HG02588 (cell line): ENCODE results near the gene CCDC89.
"Not testable (repeated sequence)": the region's sequence is repeated elsewhere in the genome, so short reads cannot be mapped to it uniquely, and the experiment has no call there.

ENCODE experiments used
- ATAC-seq: cut with Tn5 transposase; IDR thresholded peaks from one replicate; pipeline ENCODE4 v1.9.1; 2021; ENCODE audit warnings: mild to moderate bottlenecking, moderate library complexity; ENCODE audit not compliant: unreplicated experiment

The CCDC89 gene

DNA sequence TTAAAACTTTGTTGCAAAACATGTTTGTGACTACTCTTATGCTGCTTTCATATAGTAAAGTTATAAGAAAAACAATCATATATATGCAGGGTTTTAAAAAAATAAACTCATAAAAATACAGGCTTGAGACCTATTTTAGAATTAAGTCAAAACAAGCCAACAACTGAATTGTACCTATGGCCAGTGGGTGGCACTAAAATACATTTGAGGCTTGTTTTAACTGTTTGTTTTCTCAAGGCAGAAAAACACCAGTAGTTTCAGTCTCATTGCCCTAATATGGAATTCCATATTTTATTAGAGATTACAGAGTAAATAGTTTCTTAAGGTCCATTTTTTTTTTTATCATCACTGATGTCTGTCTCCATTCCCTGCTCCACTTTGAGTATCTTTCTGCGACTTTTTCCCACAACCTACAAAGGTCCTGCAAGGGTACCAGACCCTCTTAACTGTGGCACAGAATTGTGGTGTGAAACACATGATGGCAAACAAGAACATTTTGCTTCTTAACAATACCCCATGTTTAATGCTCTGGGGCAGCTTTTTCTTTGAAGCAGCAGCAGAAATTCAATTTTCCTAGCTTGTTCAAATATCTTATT, 8.5 kb upstream of the CCDC89 start:
- no peak for ATAC-seq

DNA sequence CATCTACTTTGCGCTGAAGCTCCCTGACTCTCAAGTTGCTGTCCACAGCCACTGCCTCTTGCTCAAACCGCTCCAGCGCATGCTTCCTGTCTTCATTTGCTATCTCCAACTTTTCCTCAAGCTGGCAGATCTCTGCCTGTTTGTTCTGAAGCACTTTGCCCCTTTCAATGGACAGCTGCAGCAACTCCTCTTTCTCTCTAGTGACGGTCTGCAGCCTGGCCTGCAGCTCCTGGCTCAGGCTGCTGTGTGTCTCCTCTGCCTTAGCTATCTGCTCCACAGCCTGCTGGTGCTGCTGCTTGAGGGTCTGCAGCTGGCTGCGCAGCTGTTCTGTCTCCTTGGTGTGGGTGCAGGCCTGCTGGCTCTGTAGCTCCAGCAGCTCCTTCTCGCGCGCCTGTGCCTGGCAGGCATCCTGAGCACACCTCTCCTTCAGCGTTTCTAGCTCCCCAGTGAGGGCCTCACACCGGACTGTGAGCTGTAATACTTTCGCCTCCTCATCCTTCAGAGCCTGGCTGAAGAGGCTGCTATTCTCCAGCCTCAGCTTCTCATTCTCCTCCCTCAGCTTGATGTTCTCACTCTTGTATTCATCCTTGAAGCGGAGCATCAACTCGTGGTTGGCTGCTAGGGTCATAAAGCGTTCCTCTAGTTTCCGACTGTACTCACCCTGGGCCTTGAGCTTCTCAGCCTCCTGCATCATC, 723 bp downstream of the CCDC89 start:
- no peak for ATAC-seq

DNA sequence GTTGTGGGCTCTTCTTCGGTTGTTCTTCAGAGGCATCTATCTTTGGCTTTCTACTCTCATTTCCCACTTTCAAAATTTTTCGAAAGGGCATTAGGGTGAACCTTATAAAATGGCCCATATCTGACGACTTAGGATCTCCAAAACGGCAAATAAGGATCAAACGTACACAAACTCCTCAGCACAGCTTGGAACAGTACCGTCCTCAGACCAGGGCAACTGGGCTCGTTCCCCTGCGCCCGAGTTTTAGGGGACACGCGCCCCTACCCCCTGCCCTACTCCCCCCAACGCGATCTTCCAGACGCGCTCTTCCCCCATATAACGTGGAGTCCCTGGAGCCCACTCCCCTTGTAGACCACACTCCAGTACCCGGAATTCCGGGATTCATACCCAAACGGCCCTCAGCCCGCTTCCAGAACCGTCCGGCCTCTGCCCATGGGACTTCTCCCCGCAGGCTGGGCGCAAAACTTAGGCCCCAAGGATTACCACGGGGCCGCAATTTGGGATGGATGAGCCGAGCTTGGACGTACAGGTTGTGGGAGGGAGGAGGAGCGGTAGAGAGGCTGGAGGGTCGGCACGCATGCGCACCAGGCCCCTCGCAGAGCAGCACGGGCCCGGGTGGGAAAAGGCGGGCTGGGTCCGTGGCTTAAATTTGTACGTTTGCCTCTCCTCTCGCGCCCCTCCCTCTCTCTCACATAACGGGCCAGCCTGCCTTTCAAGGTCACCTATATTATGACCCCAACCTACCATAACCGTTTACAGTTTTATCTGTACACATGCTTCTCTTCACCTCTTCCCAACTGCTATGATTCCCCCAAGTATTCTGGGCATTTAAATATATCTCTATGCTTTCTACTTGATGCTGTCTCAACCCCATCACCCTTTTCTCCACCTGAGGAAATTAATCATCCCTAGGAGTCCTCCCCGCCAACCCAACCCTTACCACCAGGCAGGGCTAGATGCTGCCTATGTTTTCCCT, 3.4 kb downstream of the CCDC89 start:
- peak; percentile 89 for ATAC-seq

DNA sequence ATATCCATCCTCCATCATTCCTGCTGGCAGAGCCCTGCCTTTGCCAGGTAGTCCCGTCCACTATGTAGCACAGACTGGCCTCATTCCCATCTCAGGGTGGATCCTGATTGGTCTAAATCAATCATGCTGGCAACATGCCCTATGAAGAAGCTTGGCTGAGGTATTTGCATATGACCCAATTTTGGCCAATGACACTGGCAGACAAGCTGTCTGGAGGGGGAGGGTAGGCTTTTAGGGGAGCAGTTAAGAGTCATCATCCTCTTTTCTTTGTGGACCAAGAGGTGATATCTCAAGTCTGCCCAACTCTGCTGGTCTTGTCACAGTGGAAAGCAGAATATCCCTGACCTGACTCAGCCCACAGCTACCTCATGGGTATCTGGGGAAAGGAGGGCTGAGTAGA, 5.1 kb downstream of the CCDC89 start:
- no peak for ATAC-seq

DNA sequence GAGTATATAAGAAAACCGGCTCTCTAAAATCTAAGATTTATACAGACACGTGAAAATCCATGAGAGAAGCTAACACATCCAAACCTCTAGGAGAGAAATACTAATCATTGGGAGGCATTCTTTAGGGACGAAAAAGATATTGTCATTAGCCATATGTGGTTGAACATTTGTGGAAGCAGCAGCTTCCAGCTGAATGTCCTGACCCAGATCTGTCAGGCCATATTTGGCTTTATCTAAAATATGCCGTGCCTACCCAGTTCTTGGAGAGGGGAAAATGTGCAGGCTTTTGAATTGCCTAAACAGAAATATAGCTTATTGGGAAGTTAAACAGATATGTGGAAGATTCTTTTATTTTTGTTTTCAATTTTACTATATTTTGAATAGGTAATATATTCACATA, 6.4 kb downstream of the CCDC89 start:
- no peak for ATAC-seq

DNA sequence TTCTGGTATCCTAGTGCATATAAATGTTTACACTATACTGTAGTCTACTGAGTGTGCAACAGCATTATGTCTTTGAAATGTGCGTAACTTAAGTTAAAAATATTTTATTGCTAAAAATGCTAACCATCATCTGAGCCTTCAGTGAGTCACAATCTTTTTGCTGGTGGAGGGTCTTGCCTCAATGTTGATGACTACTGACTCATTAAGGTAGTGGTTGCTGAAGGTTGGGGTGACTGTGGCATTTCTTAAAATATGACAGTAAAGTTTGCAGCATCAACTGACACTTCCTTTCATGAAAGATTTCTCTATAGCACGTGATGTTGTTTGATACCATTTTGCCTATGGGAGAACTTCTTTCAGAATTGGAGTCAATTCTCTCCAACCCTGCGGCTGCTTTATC, 12.6 kb downstream of the CCDC89 start:
- ATAC-seq = no peak

DNA sequence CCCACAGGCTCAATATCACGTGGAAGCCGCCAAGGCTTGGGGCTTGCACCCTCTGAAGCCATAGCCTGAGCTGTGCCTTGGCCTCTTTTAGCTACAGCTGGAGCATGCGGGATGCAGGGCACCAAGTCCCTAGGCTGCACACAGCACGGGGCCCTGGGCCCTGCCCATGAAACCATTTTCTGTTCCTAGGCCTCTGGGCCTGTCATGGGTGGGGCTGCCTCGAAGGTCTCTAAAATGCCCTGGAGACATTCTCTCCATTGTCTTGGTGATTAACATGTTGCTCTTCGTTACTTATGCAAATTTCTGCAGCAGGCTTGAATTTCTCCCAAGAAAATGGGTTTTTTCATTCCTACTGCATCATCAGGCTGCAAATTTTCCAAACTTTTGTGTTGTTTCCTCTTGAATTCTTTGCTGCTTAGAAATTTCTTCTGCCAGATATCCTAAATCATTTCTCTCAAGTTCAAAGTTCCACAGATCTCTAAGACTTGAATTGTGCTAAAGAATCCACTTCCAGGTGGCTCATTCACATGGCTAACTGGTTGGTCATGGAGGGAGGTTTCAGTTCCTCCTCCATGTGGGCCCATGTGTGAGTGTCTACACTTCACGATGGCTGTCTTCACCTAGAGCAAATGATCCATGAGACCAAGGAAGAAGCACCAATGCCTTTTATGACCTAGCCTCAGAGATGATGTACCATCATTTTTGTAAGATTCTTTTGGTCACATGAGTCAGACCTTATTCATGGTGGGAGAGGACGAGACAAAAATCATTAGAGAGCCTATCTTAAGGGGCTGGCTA, 13.7 kb downstream of the CCDC89 start:
- ATAC-seq = no peak

DNA sequence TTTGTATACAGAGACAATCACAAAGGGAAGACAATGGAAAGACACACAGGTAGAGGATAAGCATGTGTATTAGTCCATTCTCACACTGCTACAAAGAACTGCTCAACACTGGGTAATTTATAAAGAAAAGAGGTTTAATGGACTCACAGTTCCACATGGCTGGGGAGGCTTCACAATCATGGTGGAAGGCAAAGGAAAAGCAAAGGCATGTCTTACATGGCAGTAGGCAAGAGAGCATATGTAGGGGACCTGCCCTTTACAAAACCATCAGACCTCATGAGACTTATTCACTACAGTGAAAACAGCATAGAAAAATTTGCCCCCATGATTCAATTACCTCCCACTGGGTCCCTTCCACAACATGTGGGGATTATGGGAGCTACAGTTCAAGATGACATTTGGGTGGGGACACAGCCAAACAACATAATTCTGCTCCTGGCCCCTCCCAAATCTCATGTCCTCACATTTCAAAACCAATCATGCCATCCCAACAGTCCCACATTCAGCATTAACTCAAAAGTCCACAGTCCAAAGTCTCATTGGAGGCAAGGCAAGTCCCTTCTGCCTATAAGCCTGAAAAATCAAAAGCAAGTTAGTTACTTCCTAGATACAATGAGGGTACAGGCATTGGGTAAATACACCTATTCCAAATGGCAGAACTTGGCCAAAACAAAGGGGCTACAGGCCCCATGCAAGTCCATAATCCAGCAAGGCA, 14.9 kb downstream of the CCDC89 start:
- ATAC-seq = not testable (repeated sequence)

DNA sequence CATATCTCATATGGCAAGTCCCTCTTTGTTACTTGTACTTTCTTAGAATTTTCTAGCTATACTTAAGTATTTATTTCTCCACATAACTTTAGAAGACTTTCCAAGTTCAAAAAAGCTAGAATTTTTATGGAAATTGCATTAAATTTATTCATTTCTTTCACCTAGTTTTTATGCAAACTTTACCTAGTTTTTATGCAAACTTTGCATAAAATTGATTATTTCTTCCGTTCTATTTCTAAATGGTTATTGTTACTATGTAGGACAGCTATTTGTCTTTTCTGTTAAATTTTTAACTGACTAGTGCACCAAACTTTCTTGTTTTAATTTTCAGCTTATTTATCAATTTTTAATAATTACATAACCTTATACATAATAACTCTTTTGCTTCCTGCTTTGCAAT, 17.8 kb downstream of the CCDC89 start:
- no peak for ATAC-seq

DNA sequence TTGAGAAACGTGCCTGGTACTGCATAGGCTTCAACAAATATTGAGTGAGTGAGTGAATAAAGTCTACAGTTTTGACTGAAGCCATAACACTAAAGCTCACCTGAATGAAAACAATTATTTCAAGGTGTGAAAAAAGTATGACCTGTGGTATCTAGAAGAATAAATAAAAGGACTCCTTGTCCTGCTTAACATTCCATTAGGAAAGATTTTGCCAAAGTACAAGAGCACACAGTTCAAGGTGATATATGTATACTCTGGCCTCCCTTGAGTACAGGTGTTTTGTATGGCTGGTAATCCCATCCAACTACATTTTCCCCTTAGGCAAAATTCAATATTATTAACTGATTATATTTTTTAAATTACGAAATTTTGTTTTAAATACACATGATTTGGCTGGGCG, 19.3 kb downstream of the CCDC89 start:
- no peak for ATAC-seq

DNA sequence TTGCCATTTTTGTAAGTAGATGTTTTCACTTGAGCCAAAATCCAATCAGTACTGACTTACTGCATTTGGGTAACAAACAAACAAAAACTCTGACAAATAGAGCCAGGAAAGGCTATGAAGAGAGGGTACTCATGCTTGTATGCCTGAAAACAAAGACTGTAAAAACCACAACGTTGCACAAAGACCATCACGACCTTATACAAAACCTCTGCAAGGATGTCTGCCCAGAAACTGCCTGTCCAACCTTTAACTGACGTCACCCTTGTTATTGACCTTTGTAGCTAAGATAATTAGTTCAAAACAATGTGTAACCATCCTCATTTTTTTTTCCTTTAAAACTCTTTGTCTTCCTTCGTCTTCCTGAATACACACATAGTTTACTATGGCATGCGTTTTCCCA, 20.3 kb downstream of the CCDC89 start:
- ATAC-seq = no peak

DNA sequence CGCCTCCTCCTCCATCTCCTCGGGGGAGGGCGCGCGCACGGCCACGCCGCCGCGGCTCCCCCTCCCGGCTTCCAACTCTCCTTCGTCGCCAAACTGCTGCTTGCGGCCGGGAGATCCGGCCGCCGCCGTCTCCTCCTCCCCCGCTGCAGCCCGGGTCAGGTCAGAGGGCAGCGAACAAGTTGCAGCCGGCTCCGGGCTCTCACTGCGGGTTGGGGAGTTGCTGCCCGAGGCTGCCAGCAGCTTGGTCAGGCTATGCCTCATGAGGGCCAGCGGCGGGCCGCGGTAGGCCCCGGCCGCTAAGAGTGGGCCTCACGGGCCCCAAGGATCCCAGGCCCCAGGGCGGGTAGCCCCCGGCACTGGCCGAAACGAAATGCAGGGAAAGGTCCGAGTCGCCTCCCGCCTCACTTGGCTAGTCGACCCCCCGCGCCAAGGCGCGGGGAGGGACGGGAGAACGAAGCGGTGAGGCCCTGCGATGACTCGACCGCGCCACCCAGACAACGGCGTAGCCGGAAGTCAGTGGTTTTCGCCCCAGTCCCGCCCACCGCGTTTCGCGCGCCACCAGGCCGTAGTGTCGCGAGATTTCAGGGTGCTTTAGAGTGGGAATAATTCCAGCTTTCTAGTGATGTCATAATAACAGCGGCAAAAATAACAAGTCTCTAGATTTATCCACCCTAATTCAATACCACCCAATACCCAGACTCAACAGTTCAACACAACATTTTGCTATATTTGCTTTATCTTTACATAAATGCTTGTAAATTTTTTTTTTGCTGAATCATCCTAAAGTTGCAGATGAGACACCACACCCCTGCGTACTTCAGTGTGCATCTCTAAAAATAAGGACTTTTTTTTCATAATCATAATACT, 21.1 kb downstream of the CCDC89 start, which contains the start of gene CREBZF:
TSS of gene CREBZF (minus strand) at position 515 of the 867 bp plus-strand sequence. CDS start at position 261, 254 bp downstream.
- ATAC-seq = peak; percentile 90

DNA sequence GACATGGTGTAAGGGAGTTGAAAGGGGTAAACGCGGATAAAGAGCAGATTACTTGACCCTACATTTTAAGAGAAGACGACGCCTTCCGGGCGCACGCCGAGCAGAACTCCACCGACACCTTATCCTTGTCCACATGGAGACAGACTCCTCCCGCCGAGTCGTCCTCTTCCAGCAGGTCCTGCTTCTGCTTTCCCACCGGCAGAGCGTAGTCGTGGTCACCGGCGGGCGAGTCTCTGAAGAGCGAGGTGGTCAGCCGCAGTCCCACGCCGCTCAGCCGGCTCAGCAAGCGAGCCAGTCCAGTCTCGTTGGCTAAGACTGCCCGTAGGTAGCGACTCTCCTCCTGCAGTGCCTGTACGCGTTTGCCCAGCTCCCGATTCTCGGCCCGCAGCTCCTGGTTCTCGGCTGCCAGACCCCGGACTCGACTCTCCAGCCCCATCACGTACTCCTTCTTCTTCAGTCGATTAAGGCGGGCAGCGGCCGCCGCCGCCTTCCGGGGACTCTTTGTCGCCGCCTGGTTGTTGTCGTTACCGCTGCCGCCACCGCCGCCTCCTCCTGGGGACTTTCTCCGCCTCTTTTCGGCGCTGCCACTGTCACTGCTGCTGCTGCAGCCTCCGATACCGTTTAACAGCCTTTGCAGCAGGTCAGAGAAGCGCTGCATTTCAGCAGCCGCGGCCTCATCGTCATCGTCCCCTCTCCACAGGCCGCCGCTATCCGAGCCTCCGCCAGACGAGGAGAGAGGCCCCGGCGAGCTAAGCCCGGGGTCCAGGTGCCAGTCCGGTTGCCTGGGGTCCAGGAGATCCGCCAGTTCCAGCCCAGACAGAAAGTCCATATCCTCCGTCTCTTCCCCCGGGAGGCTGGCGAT, 22.0 kb downstream of the CCDC89 start:
- ATAC-seq = peak; percentile 66

DNA sequence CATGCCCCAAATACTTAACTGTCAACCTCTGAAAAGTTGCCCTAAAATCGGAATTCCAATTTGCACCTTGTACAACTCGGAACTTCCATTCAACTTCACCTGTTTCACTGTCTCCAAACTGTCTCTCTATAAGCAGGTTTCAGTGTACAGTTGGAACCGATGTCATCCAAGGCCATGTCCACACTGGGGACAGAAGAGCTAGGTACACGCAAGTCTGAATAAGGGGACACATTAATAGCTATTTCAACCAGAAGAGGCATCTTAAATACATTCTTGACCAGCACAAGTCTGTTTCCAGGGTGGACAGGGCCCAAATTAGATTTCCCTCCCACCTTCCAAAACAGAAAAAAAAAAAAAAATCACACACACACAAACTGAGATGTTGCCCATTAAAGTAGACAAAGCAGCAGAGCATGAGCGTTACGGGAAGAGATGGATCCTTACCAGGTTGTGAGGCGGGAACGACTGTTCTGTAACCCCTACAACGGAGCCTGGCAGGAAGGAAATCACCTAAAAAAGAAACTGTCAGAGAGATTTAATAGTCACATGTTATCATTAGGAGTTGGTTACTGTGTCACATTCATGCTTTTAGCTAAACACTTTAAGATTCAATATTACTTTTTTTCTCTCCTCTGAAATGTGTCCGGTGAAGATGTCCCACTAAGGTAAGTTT, 22.8 kb downstream of the CCDC89 start:
- no peak for ATAC-seq

DNA sequence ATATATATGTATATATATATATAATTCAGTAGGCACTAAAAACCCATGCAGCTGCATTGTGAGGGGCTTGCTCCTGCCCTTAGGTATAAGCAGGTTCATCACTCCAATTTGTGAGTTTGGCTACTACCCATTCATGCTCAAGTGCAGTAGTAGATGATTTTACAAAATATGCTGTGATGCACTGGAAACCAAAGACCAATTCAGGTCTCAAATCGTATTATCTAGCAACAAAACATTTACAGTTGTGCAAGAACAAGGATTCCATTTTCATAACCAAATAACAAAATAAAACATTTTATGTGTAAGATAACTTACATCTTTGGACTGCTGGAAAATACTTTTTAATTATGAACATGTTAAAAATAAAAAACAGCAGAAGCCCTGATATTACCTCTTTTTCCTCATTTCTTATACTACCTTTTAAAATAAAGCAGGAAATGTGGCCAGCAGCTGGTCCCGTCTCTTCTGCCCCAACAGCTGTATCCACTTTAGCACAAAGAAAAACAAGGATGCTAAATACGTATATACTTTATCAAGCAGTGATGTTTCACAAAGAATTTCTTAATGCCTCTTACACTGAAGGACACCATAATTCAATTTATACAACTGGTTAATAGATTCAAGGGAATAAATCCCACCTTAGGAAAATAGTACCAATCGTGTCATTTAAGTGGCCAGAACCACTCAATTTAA, 23.9 kb downstream of the CCDC89 start:
- ATAC-seq = no peak

DNA sequence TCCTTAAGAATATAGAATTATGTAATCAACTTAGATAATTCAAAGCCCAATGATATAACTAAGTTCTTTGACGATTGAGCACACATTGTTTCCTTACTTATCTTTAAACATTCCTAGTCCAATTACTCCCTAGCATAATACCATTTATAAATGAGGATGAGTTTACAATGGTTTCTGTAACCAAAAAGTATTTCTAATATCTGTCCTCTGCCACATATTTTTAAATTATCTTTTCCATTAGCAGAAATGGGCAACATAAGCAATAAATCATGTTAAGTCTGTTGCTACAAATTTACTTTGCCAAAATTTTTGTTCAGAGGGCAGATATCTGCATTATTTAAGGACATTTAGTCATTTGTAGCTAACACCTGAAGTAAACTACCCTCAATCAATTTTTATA, 27.8 kb downstream of the CCDC89 start:
- ATAC-seq = no peak

DNA sequence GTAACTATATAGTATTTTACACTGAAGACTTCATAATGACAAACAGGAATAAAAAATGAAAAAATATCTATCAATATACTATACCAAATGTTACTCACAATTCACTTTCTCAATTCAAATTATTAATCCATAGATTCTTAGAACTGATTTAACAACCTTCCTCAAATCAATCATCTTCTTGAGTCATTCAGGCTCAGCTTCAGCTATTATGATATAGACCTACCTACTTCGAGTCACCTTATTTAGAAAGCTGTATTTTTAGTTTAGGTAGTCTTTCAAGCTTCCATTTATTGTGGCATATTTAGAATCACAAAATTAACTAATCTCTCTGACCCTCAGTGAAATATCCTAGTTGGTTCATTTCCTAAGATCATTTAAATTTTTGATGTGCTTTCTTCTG, 29.2 kb downstream of the CCDC89 start:
- ATAC-seq = no peak
